ENCODE data around the gene MPO. TPM values are rescaled to one million over a fixed set of nuclear protein-coding genes. Genes with fewer than 3 reads are reported as not detected.

The MPO gene
- total and polyA plus RNA-seq, 2 donors (not counting 3 experiments of a cell fraction or from before 2014, with no cell fraction given) = not detected

- CTCF ChIA-PET = no interaction called here
- POLR2A ChIA-PET = no interaction called here
- Histone ChIP-seq H2AFZ (ENCODE audit: low read depth, low read length) (no peak overlapping the region), H3K27me3 (ENCODE audit: control insufficient read depth in 2 of 2, insufficient read depth in 2 of 2, low read length in 2 of 2) (peaks cover 6 to 7% of the 10 kb centered on the region in 2 experiments), H3K4me1 (ENCODE audit: control insufficient read depth, extremely low read depth, insufficient read depth, low read length) (no peaks in the 10 kb centered on the region), H3K27ac (ENCODE audit: insufficient read depth, low read depth, low read length) (no peak overlapping the region), H3K36me3 (ENCODE audit: control insufficient read depth in 2 of 2, extremely low read depth in 1 of 2, insufficient read depth in 2 of 2, low read length in 2 of 2) (no peaks in the 10 kb centered on the region), H3K4me3 (replicated peaks in 1 of 3; ENCODE audit: insufficient read depth in 1 of 3, low read depth in 1 of 3, low read length in 3 of 3) (no peak overlapping the region), H3K9me1 (replicated peaks; ENCODE audit: control insufficient read depth, extremely low read depth, insufficient read depth, low read length) (no peaks in the 10 kb centered on the region), H4K20me1 (replicated peaks; ENCODE audit: control insufficient read depth, extremely low read depth, insufficient read depth, low read length) (no peaks in the 10 kb centered on the region), H3K9ac (replicated peaks; ENCODE audit: extremely low read depth, insufficient read depth, low read length) (no peak overlapping the region), H3K79me2 (ENCODE audit: control insufficient read depth, insufficient read depth, low read length) (no peaks in the 10 kb centered on the region), H3K9me3 (replicated peaks; ENCODE audit: control insufficient read depth, insufficient read depth, low read length) (no peaks in the 10 kb centered on the region), H3K4me2 (ENCODE audit: insufficient read depth, low read length) (no peak overlapping the region)
- intact Hi-C loops (cut with micrococcal nuclease) (no loop called here), dilution Hi-C loops (cut with MboI; ENCODE audit: extremely low pct_ligation_motif_present, low sequenced_read_pairs) (no loop called here)
- no TSS peak for BruUV-seq (replicated peaks)
- DNase-seq (ENCODE audit: low read depth, low spot score) = no peak
- FAIRE-seq = no peak
- TF ChIP-seq MYC (IDR thresholded peaks at IDR 0.05; ENCODE audit: low read depth, low read length) (no peak), EZH2 (IDR thresholded peaks at IDR 0.05; ENCODE audit: borderline replicate concordance, low read depth, low read length, severe bottlenecking) (no peak), JUN (IDR thresholded peaks at IDR 0.05; ENCODE audit: borderline replicate concordance, insufficient read depth, insufficient read length, low read depth) (no peak), FOS (IDR thresholded peaks at IDR 0.05; ENCODE audit: borderline replicate concordance, insufficient read depth, low read length) (no peak), CTCF (IDR thresholded peaks at IDR 0.05; ENCODE audit: extremely low read depth in 1 of 2, insufficient read depth in 1 of 2, low read depth in 1 of 2, low read length in 2 of 2) (no peak), POLR2AphosphoS5 (IDR thresholded peaks at IDR 0.05; ENCODE audit: insufficient read depth, low read depth, low read length) (no peak), POLR2A (IDR thresholded peaks at IDR 0.05; ENCODE audit: low read depth, low read length) (no peak), GATA2 (IDR thresholded peaks at IDR 0.05; ENCODE audit: insufficient read depth, insufficient read length, low read depth, low read length) (no peak)
- TF ChIP-seq, protein P1, sequence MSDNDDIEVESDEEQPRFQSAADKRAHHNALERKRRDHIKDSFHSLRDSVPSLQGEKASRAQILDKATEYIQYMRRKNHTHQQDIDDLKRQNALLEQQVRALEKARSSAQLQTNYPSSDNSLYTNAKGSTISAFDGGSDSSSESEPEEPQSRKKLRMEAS (IDR thresholded peaks at IDR 0.05; ENCODE audit: insufficient read depth, insufficient read length) = no peak
Measured at GRCh38 chr17:58329810-58330537, 49.2 kb upstream of the MPO start.

Data from endothelial cell of umbilical vein (primary cell).